Sigmoid colon (tissue), 7 donors: ENCODE data around the gene POLRMT. TPM values are rescaled to one million over a fixed set of nuclear protein-coding genes. Genes with fewer than 3 reads are reported as not detected.

Source experiments
- DNase-seq: peaks from one replicate; pipeline ENCODE4 v3.0.0-alpha.2; 2019
- H3K27ac ChIP-seq, 4 donors: fragments of 200-600 bp; sonication (generic); one replicate each; pipeline ENCODE4 v1.5.1; 2016 to 2019; ENCODE audit warnings: mild to moderate bottlenecking in 1 of 4
- H3K27me3 ChIP-seq, 3 donors: fragments of 200-600 bp; sonication (generic); one replicate each; pipeline ENCODE4 v1.5.1; 2019; ENCODE audit warnings: mild to moderate bottlenecking in 1 of 3
- H3K36me3 ChIP-seq, 4 donors: fragments of 200-600 bp; sonication (generic); one replicate each; pipeline ENCODE4 v1.5.1; 2016 to 2019
- H3K4me1 ChIP-seq, 4 donors: fragments of 200-600 bp; sonication (generic); one replicate each; pipeline ENCODE4 v1.5.1; 2017 to 2019
- H3K4me3 ChIP-seq, 4 donors: fragments of 200-600 bp; sonication (generic); one replicate each; pipeline ENCODE4 v1.5.1; 2017 to 2019; ENCODE audit warnings: mild to moderate bottlenecking in 2 of 4, moderate library complexity in 1 of 4
- H3K9me3 ChIP-seq, 4 donors: fragments of 200-600 bp in 3 of 4; sonication (generic) in 3 of 4; one replicate each; pipeline versions ENCODE4 v1.5.1 to v1.6.1; 2013 to 2019
- CTCF ChIP-seq, 4 experiments: fragments of 450-650 bp in 3 of 4; fragments of 200-600 bp in 1 of 4; IDR thresholded peaks; one replicate each; pipeline ENCODE4 v1.5.1; 2016 to 2019; ENCODE audit warnings: antibody characterized with exemption in 4 of 4, mild to moderate bottlenecking in 3 of 4, moderate library complexity in 2 of 4
- EP300 ChIP-seq, 4 donors: sonication (generic); formaldehyde crosslinking; IDR thresholded peaks; one replicate each; pipeline ENCODE4 v1.6.1; 2017; ENCODE audit warnings: antibody characterized with exemption in 4 of 4
- POLR2A ChIP-seq, 2 donors: fragments of 450-650 bp; IDR thresholded peaks; one replicate each; pipeline ENCODE4 v1.6.1; 2016; ENCODE audit warnings: antibody characterized with exemption in 2 of 2, mild to moderate bottlenecking in 2 of 2, moderate library complexity in 2 of 2
- POLR2AphosphoS5 ChIP-seq, 4 donors: sonication (generic); formaldehyde crosslinking; IDR thresholded peaks; one replicate each; pipeline ENCODE4 v1.6.1; 2017; ENCODE audit warnings: antibody characterized with exemption in 4 of 4
- WGBS, 2 donors: extraction: QIAGEN DNeasy Blood & Tissue Kit; methylation state at CpG; one replicate each; pipeline ENCODE4 v1.1.7; 2013; 5-methylcytosine and 5-hydroxymethylcytosine counted together
- intact Hi-C: fragments of 100-400 bp; cut with DNase I; formaldehyde crosslinking; loops from one replicate; pipeline ENCODE4 v1.15.1; 2023
- polyA plus RNA-seq, 3 donors: library from polyadenylated mRNA; stranded (reverse); fragments of 200-250 nt; gene quantifications; one replicate each; pipeline ENCODE4 v1.2.3, GENCODE V29; 2013
- total RNA-seq, 4 donors: library from RNA; depleted of rRNA; stranded (reverse); fragments of >200 nt; gene quantifications; one replicate each; pipeline ENCODE4 v1.1.0, GENCODE V29; 2016
- donor health status: healthy with polysubstance abuse.
- donor health status: Bipolar disorder and iron deficiency.
- donor health status: healthy.

POLRMT gene
- total and polyA plus RNA-seq, 7 donors = 16.8 to 63.0 (median 24.0) TPM

- intact Hi-C loops = no loop called here
- Histone ChIP-seq H3K4me1 (peaks cover 0 to 16% (median 14%) of the 10 kb centered on the region in 4 donors), H3K27me3 (no peaks in the 10 kb centered on the region), H3K4me3 (no peak overlapping the region), H3K36me3 (peaks cover 6 to 25% (median 17%) of the 10 kb centered on the region in 4 donors), H3K9me3 (no peaks in the 10 kb centered on the region), H3K27ac (no peak overlapping the region)
- no peak for DNase-seq
- 84 to 89% methylated on average over 70 of the region's 70 CpGs for WGBS, 2 donors
- TF ChIP-seq EP300 (IDR thresholded peaks at IDR 0.05) (no peak), CTCF (IDR thresholded peaks at IDR 0.05) (no peak), POLR2AphosphoS5 (IDR thresholded peaks at IDR 0.05) (no peak), POLR2A (IDR thresholded peaks at IDR 0.05) (no peak)
These were observed 9.7 kb upstream of the POLRMT start for GRCh38 chr19:642767-643727.

GRCh38 chr19:641702-642101 is 8.4 kb upstream of the POLRMT start:
- Histone ChIP-seq H3K27me3 (no peaks in the 10 kb centered on the region), H3K9me3 (no peaks in the 10 kb centered on the region), H3K4me1 (peaks cover 0 to 16% (median 14%) of the 10 kb centered on the region in 4 donors), H3K27ac (no peak overlapping the region), H3K36me3 (peaks cover 0 to 12% (median 5%) of the 10 kb centered on the region in 4 donors), H3K4me3 (no peak overlapping the region)
- intact Hi-C loops = no loop called here
- TF ChIP-seq POLR2A (IDR thresholded peaks at IDR 0.05) (no peak), CTCF (IDR thresholded peaks at IDR 0.05) (no peak), POLR2AphosphoS5 (IDR thresholded peaks at IDR 0.05) (no peak), EP300 (IDR thresholded peaks at IDR 0.05) (no peak)
- no peak for DNase-seq
- 52 to 84% methylated on average over 17 of the region's 17 CpGs for WGBS, 2 donors

- no peaks in the 10 kb centered on the region for H3K27me3 ChIP-seq
- intact Hi-C loops = no loop called here
- H3K9me3 ChIP-seq = no peaks in the 10 kb centered on the region
- H3K27ac ChIP-seq = peak overlapping the region in 1 of 4 donors; percentile 67
- WGBS, 2 donors = 84 to 92% methylated on average over 31 of the region's 31 CpGs
- H3K4me3 ChIP-seq = no peak overlapping the region
- peaks cover 0 to 16% (median 14%) of the 10 kb centered on the region in 4 donors for H3K4me1 ChIP-seq
- H3K36me3 ChIP-seq = peaks cover 0 to 2% (median 0%) of the 10 kb centered on the region in 4 donors
- TF ChIP-seq EP300 (IDR thresholded peaks at IDR 0.05) (no peak), POLR2A (IDR thresholded peaks at IDR 0.05) (no peak), CTCF (IDR thresholded peaks at IDR 0.05) (no peak), POLR2AphosphoS5 (IDR thresholded peaks at IDR 0.05) (no peak)
- no peak for DNase-seq
These were observed 7.4 kb upstream of the POLRMT start for GRCh38 chr19:640606-641189.

- TF ChIP-seq POLR2A (IDR thresholded peaks at IDR 0.05) (no peak), POLR2AphosphoS5 (IDR thresholded peaks at IDR 0.05) (no peak), EP300 (IDR thresholded peaks at IDR 0.05) (no peak), CTCF (IDR thresholded peaks at IDR 0.05) (no peak)
- intact Hi-C loops = no loop called here
- Histone ChIP-seq H3K4me1 (peaks cover 0 to 16% (median 14%) of the 10 kb centered on the region in 4 donors), H3K36me3 (no peaks in the 10 kb centered on the region), H3K4me3 (peak overlapping the region in 3 of 4 donors; percentile 42 to 48 (median 48)), H3K9me3 (no peaks in the 10 kb centered on the region), H3K27me3 (no peaks in the 10 kb centered on the region), H3K27ac (peak overlapping the region; percentile 29 to 67 (median 64))
- no peak for DNase-seq
- 26 to 48% methylated on average over 25 of the region's 25 CpGs for WGBS, 2 donors
These were observed 6.8 kb upstream of the POLRMT start for GRCh38 chr19:640161-640558.
